ENCODE results near the gene KRI1. TPM values are rescaled to one million over a fixed set of nuclear protein-coding genes. Genes with fewer than 3 reads are reported as not detected.

KRI1 gene
- total and polyA plus RNA-seq, 2 experiments from 2014 or later: 23.8 to 43.2 TPM

GRCh38 chr19:10546817-10547216 lies 19.0 kb downstream of the KRI1 start:
- Histone ChIP-seq H4K20me1 (replicated peaks; ENCODE audit: insufficient read depth) (peaks cover 3% of the 10 kb centered on the region; the same call in 1 of the 2 replicates), H3K9me2 (ENCODE audit: insufficient read depth) (no peaks in the 10 kb centered on the region), H3K4me1 (ENCODE audit: insufficient read depth) (no peaks in the 10 kb centered on the region; the same call in 1 of the 2 replicates), H3K27me3 (ENCODE audit: insufficient read depth) (no peaks in the 10 kb centered on the region), H2AFZ (no peak overlapping the region), H3K36me3 (ENCODE audit: insufficient read depth) (peaks cover 6% of the 10 kb centered on the region; the same call in 1 of the 2 replicates), H3K4me2 (no peak overlapping the region), H3F3A (replicated peaks; ENCODE audit: low read depth) (peaks cover 12% of the 10 kb centered on the region; the same call in 1 of the 2 replicates), H3K4me3 (no peak overlapping the region), H3K79me2 (replicated peaks; ENCODE audit: insufficient read depth) (peaks cover 17% of the 10 kb centered on the region), H3K27ac (ENCODE audit: low read depth) (no peak overlapping the region)
- ATAC-seq: no peak
- Mint-ChIP-seq H3K27me3 (ENCODE audit: insufficient read depth, low read depth, poor library complexity) (peaks cover 9% of the 10 kb centered on the region), H3K9me3 (no peaks in the 10 kb centered on the region), H3K36me3 (ENCODE audit: low read depth) (peaks cover 44% of the 10 kb centered on the region), H3K4me1 (no peaks in the 10 kb centered on the region), H3K4me3 (no peak overlapping the region), H3K27ac (no peak overlapping the region)
- TF ChIP-seq, protein P1, sequence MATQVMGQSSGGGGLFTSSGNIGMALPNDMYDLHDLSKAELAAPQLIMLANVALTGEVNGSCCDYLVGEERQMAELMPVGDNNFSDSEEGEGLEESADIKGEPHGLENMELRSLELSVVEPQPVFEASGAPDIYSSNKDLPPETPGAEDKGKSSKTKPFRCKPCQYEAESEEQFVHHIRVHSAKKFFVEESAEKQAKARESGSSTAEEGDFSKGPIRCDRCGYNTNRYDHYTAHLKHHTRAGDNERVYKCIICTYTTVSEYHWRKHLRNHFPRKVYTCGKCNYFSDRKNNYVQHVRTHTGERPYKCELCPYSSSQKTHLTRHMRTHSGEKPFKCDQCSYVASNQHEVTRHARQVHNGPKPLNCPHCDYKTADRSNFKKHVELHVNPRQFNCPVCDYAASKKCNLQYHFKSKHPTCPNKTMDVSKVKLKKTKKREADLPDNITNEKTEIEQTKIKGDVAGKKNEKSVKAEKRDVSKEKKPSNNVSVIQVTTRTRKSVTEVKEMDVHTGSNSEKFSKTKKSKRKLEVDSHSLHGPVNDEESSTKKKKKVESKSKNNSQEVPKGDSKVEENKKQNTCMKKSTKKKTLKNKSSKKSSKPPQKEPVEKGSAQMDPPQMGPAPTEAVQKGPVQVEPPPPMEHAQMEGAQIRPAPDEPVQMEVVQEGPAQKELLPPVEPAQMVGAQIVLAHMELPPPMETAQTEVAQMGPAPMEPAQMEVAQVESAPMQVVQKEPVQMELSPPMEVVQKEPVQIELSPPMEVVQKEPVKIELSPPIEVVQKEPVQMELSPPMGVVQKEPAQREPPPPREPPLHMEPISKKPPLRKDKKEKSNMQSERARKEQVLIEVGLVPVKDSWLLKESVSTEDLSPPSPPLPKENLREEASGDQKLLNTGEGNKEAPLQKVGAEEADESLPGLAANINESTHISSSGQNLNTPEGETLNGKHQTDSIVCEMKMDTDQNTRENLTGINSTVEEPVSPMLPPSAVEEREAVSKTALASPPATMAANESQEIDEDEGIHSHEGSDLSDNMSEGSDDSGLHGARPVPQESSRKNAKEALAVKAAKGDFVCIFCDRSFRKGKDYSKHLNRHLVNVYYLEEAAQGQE (IDR thresholded peaks at IDR 0.05; ENCODE audit: unreplicated experiment): no peak
- TF ChIP-seq EZH2phosphoT487 (IDR thresholded peaks at IDR 0.05; ENCODE audit: unreplicated experiment) (no peak), JUNB (IDR thresholded peaks at IDR 0.05; ENCODE audit: unreplicated experiment) (no peak), ZNF331 (CRISPR knock-in tag; IDR thresholded peaks at IDR 0.05; ENCODE audit: low read depth) (no peak), EZH2 (IDR thresholded peaks at IDR 0.05; ENCODE audit: low read depth, unreplicated experiment) (no peak), CREB1 (CRISPR knock-in tag; IDR thresholded peaks at IDR 0.05; ENCODE audit: low read depth) (no peak), ZNF114 (CRISPR knock-in tag; IDR thresholded peaks at IDR 0.05) (no peak), NANOG (IDR thresholded peaks at IDR 0.05; ENCODE audit: borderline replicate concordance) (no peak), ETS1 (IDR thresholded peaks at IDR 0.05) (no peak), STAT1 (IDR thresholded peaks at IDR 0.05; ENCODE audit: unreplicated experiment) (no peak), ZNF462 (CRISPR knock-in tag; IDR thresholded peaks at IDR 0.05) (no peak), CTCF (conservative IDR thresholded peaks at IDR 0.05; ENCODE audit: low read depth in 2 of 2) (no peak), POLR2AphosphoS5 (IDR thresholded peaks at IDR 0.05; ENCODE audit: low read depth) (no peak)
- no peak for DNase-seq (ENCODE audit: low spot score)

Data from GM23338 (cell line).